SK-N-MC (cell line): ENCODE results near the gene CCDC88B.

ENCODE experiments used
- EZH2 ChIP-seq: fragments of 200-600 bp; sonication (generic); IDR thresholded peaks from one replicate; pipeline ENCODE4 v1.6.1; 2017; ENCODE audit warnings: antibody characterized with exemption
- FOXP2 ChIP-seq: optimal IDR thresholded peaks from 2 replicates; pipeline ENCODE3; 2011; ENCODE audit warnings: mild to moderate bottlenecking, moderate library complexity; ENCODE audit not compliant: insufficient read depth; ENCODE audit errors: extremely low read length, control extremely low read depth
- POLR2AphosphoS5 ChIP-seq: IDR thresholded peaks from 2 replicates; pipeline ENCODE4 v1.6.1; 2012; ENCODE audit warnings: mild to moderate bottlenecking, low read depth, low read length, borderline replicate concordance

DNA sequence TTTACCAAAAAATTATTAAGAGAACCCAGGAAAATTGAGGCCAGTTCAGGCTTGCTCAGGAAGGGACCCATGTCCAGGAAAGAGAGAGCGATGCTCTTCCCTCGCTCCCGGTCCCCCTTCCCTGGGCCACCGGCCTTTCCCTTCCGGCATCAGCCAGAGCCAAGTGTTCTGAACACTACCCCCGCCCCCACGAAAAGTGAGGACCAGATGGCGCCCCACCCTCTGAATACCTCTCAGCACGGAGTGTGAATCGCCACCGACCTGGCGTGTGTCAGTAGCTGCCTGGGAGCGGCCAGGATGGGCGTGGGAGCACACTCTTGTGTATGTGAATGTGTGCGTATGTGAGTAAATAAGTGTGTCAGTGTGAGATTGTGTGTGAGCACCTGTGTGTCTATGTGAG is 39.2 kb downstream of the CCDC88B start:
- TF ChIP-seq EZH2, result no peak
- TF ChIP-seq POLR2AphosphoS5, result no peak
- no peak for TF ChIP-seq FOXP2
